Measurements from ENCODE around the gene SQSTM1.

GRCh38 chr5:179885491-179886090, 64.9 kb downstream of the SQSTM1 start:
- no peak for TF ChIP-seq POLR2AphosphoS5 (IDR thresholded peaks at IDR 0.05; ENCODE audit: low read depth)
- TF ChIP-seq CTCF (IDR thresholded peaks at IDR 0.05; ENCODE audit: insufficient read depth, low read length): no peak
- no peak for TF ChIP-seq GABPA (IDR thresholded peaks at IDR 0.05; ENCODE audit: low read depth)
- no peak for TF ChIP-seq SPI1 (IDR thresholded peaks at IDR 0.05; ENCODE audit: borderline replicate concordance, low read depth)
- no peak for TF ChIP-seq REST (IDR thresholded peaks at IDR 0.05; ENCODE audit: insufficient replicate concordance, low read depth)
